ENCODE measurements around the gene REXO1. TPM values are rescaled to one million over a fixed set of nuclear protein-coding genes. Genes with fewer than 3 reads are reported as not detected.

Gene REXO1
- total and polyA plus RNA-seq, 9 of the 15 experiments (the other 6 are each of a cell fraction or from before 2014, with no cell fraction given) = 0.04 to 63.3 (median 15.8) TPM

DNA sequence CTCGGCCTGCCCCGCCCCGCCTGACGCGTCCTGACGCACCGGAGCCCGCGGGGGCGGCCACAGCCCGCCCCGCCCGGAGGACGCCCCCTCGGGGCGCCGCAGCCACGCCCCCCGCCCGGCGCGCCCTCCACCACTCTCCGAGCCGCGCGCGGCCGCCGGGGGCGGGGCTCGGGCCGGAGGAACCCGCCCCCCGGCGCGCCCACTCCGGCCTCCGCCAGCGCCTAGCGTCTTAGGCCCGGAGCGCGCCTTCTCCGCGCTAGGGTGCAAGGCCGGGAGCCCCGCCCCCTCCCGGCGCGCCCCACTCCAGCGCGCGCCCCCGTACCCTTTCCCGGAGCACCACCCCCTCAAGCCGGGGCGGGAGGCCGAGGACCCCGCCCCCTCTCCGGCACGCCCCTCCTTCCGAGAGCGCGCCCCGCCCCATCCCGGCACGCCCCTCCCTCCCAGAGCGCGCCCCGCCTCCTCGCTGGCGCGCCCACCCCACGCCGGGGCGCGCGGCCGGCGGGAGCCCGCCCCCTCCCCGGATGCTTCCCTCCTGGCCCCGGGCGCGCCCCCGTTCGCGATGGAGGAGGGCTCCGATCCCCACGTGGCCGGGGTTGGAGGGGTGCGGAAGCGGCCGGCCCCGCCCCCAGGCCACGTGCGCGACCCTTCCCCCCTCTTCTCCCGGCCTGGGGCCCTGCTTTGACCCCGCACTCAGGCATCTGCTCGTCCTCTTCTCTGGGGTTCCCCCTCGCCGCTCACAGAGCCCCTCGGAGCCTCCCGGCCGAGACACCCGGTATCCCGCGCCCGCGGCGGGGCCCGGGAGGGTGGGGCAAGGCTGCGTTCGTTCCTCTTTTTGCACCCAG lies 15.6 kb upstream of the REXO1 start (continued):
- TF ChIP-seq CREB5 (CRISPR knock-in tag; IDR thresholded peaks at IDR 0.05) = no peak
- no peak for TF ChIP-seq ZNF707 (CRISPR knock-in tag; conservative IDR thresholded peaks at IDR 0.05)
- TF ChIP-seq, protein P1, sequence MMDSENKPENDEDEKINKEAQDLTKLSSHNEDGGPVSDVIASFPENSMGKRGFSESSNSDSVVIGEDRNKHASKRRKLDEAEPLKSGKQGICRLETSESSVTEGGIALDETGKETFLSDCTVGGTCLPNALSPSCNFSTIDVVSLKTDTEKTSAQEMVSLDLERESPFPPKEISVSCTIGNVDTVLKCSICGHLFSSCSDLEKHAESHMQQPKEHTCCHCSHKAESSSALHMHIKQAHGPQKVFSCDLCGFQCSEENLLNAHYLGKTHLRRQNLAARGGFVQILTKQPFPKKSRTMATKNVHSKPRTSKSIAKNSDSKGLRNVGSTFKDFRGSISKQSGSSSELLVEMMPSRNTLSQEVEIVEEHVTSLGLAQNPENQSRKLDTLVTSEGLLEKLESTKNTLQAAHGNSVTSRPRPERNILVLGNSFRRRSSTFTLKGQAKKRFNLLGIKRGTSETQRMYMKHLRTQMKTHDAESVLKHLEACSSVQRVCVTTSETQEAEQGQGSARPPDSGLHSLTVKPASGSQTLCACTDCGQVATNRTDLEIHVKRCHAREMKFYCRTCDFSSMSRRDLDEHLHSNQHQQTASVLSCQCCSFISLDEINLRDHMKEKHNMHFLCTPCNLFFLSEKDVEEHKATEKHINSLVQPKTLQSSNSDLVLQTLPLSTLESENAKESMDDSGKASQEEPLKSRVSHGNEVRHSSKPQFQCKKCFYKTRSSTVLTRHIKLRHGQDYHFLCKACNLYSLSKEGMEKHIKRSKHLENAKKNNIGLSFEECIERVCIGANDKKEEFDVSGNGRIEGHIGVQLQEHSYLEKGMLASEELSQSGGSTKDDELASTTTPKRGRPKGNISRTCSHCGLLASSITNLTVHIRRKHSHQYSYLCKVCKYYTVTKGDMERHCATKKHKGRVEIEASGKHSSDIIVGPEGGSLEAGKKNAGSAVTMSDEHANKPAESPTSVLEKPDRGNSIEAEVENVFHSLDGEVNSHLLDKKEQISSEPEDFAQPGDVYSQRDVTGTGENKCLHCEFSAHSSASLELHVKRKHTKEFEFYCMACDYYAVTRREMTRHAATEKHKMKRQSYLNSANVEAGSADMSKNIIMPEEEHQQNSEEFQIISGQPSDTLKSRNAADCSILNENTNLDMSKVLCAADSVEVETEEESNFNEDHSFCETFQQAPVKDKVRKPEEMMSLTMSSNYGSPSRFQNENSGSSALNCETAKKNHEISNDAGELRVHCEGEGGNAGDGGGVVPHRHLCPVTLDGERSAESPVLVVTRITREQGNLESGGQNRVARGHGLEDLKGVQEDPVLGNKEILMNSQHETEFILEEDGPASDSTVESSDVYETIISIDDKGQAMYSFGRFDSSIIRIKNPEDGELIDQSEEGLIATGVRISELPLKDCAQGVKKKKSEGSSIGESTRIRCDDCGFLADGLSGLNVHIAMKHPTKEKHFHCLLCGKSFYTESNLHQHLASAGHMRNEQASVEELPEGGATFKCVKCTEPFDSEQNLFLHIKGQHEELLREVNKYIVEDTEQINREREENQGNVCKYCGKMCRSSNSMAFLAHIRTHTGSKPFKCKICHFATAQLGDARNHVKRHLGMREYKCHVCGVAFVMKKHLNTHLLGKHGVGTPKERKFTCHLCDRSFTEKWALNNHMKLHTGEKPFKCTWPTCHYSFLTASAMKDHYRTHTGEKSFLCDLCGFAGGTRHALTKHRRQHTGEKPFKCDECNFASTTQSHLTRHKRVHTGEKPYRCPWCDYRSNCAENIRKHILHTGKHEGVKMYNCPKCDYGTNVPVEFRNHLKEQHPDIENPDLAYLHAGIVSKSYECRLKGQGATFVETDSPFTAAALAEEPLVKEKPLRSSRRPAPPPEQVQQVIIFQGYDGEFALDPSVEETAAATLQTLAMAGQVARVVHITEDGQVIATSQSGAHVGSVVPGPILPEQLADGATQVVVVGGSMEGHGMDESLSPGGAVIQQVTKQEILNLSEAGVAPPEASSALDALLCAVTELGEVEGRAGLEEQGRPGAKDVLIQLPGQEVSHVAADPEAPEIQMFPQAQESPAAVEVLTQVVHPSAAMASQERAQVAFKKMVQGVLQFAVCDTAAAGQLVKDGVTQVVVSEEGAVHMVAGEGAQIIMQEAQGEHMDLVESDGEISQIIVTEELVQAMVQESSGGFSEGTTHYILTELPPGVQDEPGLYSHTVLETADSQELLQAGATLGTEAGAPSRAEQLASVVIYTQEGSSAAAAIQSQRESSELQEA (IDR thresholded peaks at IDR 0.05; ENCODE audit: low read depth) = no peak
- no peak for TF ChIP-seq GATA2 (CRISPR knock-in tag; IDR thresholded peaks at IDR 0.05)
- TF ChIP-seq, protein P2, sequence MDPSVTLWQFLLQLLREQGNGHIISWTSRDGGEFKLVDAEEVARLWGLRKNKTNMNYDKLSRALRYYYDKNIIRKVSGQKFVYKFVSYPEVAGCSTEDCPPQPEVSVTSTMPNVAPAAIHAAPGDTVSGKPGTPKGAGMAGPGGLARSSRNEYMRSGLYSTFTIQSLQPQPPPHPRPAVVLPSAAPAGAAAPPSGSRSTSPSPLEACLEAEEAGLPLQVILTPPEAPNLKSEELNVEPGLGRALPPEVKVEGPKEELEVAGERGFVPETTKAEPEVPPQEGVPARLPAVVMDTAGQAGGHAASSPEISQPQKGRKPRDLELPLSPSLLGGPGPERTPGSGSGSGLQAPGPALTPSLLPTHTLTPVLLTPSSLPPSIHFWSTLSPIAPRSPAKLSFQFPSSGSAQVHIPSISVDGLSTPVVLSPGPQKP (CRISPR knock-in tag; IDR thresholded peaks at IDR 0.05) = no peak
- peak; percentile 59 for TF ChIP-seq ELF2 (CRISPR knock-in tag; IDR thresholded peaks at IDR 0.05)
- no peak for TF ChIP-seq KDM5B (IDR thresholded peaks at IDR 0.05; ENCODE audit: insufficient replicate concordance, low read depth, low read length)
- TF ChIP-seq ZNF780A (CRISPR knock-in tag; IDR thresholded peaks at IDR 0.05) = no peak
- TF ChIP-seq KAT8 (IDR thresholded peaks at IDR 0.05; ENCODE audit: low read depth) = no peak
- 0 out of 2 replicates have a peak, but pooled peaks have one; percentile 13 for TF ChIP-seq GATAD2B (IDR thresholded peaks at IDR 0.05; ENCODE audit: borderline replicate concordance)
- TF ChIP-seq FOS (IDR thresholded peaks at IDR 0.05; ENCODE audit: extremely low read depth, insufficient read length) = no peak
- TF ChIP-seq, protein P3, sequence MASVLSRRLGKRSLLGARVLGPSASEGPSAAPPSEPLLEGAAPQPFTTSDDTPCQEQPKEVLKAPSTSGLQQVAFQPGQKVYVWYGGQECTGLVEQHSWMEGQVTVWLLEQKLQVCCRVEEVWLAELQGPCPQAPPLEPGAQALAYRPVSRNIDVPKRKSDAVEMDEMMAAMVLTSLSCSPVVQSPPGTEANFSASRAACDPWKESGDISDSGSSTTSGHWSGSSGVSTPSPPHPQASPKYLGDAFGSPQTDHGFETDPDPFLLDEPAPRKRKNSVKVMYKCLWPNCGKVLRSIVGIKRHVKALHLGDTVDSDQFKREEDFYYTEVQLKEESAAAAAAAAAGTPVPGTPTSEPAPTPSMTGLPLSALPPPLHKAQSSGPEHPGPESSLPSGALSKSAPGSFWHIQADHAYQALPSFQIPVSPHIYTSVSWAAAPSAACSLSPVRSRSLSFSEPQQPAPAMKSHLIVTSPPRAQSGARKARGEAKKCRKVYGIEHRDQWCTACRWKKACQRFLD (CRISPR knock-in tag; IDR thresholded peaks at IDR 0.05) = no peak; the same call in 1 of the 2 replicates
- TF ChIP-seq TAL1 (IDR thresholded peaks at IDR 0.05) = no peak
- peak; percentile 53 for TF ChIP-seq SUPT5H (IDR thresholded peaks at IDR 0.05)
- no peak for TF ChIP-seq ZNF217 (CRISPR knock-in tag; IDR thresholded peaks at IDR 0.05)

Data from K562 (cell line).